ENCODE measurements around the gene C19orf25.

DNA sequence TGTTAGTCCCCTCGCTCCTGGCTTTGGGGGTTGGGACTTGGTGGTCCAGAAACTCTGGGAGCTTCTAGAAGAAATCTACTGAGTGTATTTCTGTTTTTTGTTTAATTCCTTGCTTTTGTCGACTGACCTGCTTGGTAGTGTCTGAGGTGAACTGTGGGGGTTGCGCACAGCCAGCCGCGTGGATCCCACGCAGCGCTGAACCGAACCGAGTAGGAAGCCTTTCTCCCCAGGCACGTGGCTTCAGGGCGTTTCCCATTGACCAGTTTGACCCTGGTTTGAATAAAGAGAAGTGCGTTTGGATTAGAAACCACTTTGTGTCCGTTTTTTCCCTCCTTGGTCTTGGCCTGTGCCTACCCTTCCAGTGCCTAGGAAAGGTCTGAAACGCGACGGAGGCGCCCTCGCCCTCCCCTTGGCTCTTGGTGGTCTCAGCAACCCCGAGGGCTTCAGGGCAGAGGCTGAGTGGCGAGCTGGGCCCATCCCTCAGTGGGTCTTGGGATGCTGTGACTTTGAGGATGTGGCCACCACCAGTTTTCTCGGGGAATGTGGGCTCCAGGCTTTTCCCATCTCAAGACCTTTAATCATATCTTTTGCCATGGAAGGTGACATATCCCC, 43.5 kb downstream of the C19orf25 start:
- TF ChIP-seq, protein P1, sequence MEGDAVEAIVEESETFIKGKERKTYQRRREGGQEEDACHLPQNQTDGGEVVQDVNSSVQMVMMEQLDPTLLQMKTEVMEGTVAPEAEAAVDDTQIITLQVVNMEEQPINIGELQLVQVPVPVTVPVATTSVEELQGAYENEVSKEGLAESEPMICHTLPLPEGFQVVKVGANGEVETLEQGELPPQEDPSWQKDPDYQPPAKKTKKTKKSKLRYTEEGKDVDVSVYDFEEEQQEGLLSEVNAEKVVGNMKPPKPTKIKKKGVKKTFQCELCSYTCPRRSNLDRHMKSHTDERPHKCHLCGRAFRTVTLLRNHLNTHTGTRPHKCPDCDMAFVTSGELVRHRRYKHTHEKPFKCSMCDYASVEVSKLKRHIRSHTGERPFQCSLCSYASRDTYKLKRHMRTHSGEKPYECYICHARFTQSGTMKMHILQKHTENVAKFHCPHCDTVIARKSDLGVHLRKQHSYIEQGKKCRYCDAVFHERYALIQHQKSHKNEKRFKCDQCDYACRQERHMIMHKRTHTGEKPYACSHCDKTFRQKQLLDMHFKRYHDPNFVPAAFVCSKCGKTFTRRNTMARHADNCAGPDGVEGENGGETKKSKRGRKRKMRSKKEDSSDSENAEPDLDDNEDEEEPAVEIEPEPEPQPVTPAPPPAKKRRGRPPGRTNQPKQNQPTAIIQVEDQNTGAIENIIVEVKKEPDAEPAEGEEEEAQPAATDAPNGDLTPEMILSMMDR (IDR thresholded peaks at IDR 0.05) = no peak
- TF ChIP-seq POLR2A (IDR thresholded peaks at IDR 0.05) = no peak

Data from Peyer's patch (tissue), 4 donors.